GM21367 (cell line): Measurements from ENCODE around the gene SAP30BP.

Experiments
- ATAC-seq: cut with Tn5 transposase; IDR thresholded peaks from one replicate; pipeline ENCODE4 v1.9.1; 2021; ENCODE audit not compliant: unreplicated experiment

SAP30BP gene

DNA sequence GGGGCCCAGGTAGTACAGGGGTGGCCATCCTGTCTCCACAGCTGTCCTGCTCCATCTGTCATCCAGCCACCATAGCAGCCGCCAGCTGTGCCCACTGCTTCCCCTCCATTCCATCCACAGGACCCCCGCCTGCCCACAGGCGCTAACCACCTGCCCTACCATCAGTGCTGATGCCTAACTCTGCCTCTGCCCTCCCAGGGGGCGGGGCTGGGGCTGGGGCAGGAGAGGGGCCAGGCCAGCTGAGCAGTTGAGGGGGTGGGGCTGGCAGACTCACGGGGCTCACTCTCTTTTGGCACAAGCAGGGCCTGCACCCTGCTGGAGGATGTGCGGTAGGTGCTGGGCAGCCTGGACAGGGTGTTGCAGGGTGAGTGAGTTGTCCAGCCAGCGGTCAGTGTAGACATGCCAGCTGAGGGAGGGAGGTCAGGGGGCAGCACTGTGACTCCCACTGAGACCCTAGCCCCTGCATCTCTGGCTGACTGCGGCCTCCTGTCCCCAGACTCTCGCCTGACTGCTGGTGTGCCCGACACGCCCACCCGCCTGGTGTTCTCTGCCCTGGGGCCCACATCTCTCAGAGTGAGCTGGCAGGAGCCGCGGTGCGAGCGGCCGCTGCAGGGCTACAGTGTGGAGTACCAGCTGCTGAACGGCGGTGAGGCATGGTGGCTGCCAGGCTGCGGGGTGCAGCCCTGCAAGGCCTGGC, 88.2 kb downstream of the SAP30BP start:
- no peak for ATAC-seq

DNA sequence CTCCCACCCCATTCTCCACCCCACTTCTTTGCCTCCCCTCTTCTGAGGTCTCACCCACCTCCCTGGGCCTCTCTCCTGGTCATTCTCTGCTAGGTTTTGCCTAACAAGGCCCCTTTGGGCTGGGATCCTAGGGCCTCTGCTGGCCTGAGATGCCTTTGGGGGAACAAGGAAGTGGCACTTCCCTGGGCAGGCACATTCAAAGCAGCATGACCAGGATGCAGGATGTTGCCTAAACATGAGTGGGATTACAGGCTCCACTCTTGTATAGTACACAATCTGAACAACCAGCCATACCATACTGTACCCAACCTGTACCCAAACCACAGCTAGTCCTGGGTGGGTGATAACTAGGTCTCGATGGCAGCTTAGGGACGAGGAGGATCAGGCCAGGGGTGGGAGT, 88.9 kb downstream of the SAP30BP start:
- ATAC-seq, result no peak

DNA sequence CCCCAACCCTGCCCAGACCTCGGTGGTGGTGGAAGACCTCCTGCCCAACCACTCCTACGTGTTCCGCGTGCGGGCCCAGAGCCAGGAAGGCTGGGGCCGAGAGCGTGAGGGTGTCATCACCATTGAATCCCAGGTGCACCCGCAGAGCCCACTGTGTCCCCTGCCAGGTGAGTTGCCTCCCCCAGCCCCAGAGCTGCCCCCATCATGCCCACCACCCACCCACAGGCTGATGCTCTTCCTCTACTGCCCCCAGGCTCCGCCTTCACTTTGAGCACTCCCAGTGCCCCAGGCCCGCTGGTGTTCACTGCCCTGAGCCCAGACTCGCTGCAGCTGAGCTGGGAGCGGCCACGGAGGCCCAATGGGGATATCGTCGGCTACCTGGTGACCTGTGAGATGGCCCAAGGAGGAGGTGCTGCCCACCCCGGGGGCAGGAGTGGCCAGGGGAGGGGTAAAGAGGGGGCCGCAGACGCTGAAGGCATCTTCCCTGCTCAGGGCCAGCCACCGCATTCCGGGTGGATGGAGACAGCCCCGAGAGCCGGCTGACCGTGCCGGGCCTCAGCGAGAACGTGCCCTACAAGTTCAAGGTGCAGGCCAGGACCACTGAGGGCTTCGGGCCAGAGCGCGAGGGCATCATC, 89.4 kb downstream of the SAP30BP start:
- no peak for ATAC-seq

- no peak for ATAC-seq
These were observed 90.0 kb downstream of the SAP30BP start for GRCh38 chr17:75757086-75757681.
